MCF 10A (cell line): ENCODE results near the gene CDK17. TPM values are rescaled to one million over a fixed set of nuclear protein-coding genes. Genes with fewer than 3 reads are reported as not detected.
A peak's percentile ranks its signal among the peaks of the same experiment; 100 is the strongest.

Source experiments
- Bru-seq: library from RNA; stranded (reverse); fragments of 400-500 nt; gene quantifications from one replicate; lab custom pipeline; 2021; lab: Mats Ljungman, UMichigan
- BruChase-seq, 2 experiments: library from RNA; stranded (reverse); fragments of 400-500 nt; gene quantifications; one replicate each; lab custom pipeline; 2021; lab: Mats Ljungman, UMichigan
- BruUV-seq: library from RNA; stranded (reverse); fragments of 400-500 nt; replicated peaks from 2 replicates; lab custom pipeline; 2021; lab: Mats Ljungman, UMichigan
- CTCF ChIA-PET: fragments of 300-600 bp; sonication (Branson Sonifier 250); formaldehyde crosslinking; extraction: SDS; loops from one replicate; lab custom pipeline; 2021; ENCODE audit warnings: antibody characterized with exemption, inconsistent platforms; lab: Yijun Ruan, JAX
- POLR2A ChIA-PET: fragments of 300-600, 350-650 bp; sonication (Branson Sonifier 250); formaldehyde crosslinking; extraction: SDS; loops from one replicate; lab custom pipeline; 2020; ENCODE audit warnings: antibody characterized with exemption, inconsistent platforms; lab: Yijun Ruan, JAX
- DNase-seq: peaks from one replicate; pipeline ENCODE4 v3.0.0-alpha.2; 2018; ENCODE audit not compliant: unreplicated experiment
- H3K27ac Mint-ChIP-seq: one replicate; pipeline ENCODE4 v1.8.0; 2022; ENCODE audit warnings: mild to moderate bottlenecking, low read depth, mixed read lengths; ENCODE audit not compliant: unreplicated experiment
- H3K27me3 Mint-ChIP-seq: one replicate; pipeline ENCODE4 v1.8.0; 2022; ENCODE audit warnings: mixed read lengths; ENCODE audit not compliant: insufficient read depth, unreplicated experiment
- H3K36me3 Mint-ChIP-seq: one replicate; pipeline ENCODE4 v1.8.0; 2022; ENCODE audit warnings: mild to moderate bottlenecking, moderate library complexity, mixed read lengths; ENCODE audit not compliant: insufficient read depth, unreplicated experiment
- H3K4me1 Mint-ChIP-seq: one replicate; pipeline ENCODE4 v1.8.0; 2022; ENCODE audit warnings: mixed read lengths; ENCODE audit not compliant: insufficient read depth, unreplicated experiment
- H3K4me3 Mint-ChIP-seq: one replicate; pipeline ENCODE4 v1.8.0; 2022; ENCODE audit warnings: mild to moderate bottlenecking, moderate library complexity, mixed read lengths; ENCODE audit not compliant: unreplicated experiment
- H3K9me3 Mint-ChIP-seq: one replicate; pipeline ENCODE4 v1.8.0; 2022; ENCODE audit warnings: mixed read lengths; ENCODE audit not compliant: unreplicated experiment
- CTCF ChIP-seq: fragments of 200-600 bp; IDR thresholded peaks from one replicate; pipeline ENCODE4 v1.8.0; 2022; ENCODE audit warnings: antibody characterized with exemption, mild to moderate bottlenecking; ENCODE audit not compliant: unreplicated experiment
- intact Hi-C: fragments of 100-400 bp; cut with micrococcal nuclease; formaldehyde crosslinking; loops from 2 replicates; pipeline ENCODE4 v1.14.1; 2022
- long read RNA-seq: library from polyadenylated mRNA; stranded (forward); transcript quantifications from one replicate; pipeline ENCODE4 v2.0.0, GENCODE V29; 2022
- total RNA-seq: library from RNA; stranded (reverse); gene quantifications from 2 replicates; pipeline ENCODE4 v1.2.3, GENCODE V29; 2022

CDK17 gene
- total RNA-seq = 49.8 and 50.9 TPM in 2 replicates
- Bru-seq, nascent RNA = percentile 94 among the genes with signal in this experiment
- BruChase-seq, experiment 1, labeled RNA remaining after a 6-hour chase = percentile 86 among the genes with signal in this experiment
- BruChase-seq, experiment 2, labeled RNA remaining after a 2-hour chase = percentile 88 among the genes with signal in this experiment
- long read RNA-seq, full-length matches to known transcripts = 113 of 159 reads
- long read RNA-seq, partial matches to known transcripts = 11 of 159 reads
- long read RNA-seq, other reads (novel, unspliced or antisense) = 35 of 159 reads

GRCh38 chr12:96399919-96400630 is at the start of gene CDK17:
Gene CDK17, minus strand, starts transcription at chr12:96400439. Its CDS starts 65,603 bp downstream, at chr12:96334836.
- H3K4me3 Mint-ChIP-seq = peak within 1 kb of the TSS; percentile 98
- ChIA-PET POLR2A (interaction anchor here (0.5 to 6.2 kb wide), 41 partner anchors 9 to 457 kb away, joined by 3 to 171 read pairs (median 4); partner anchors contain the start of genes CCDC38 and CFAP54), CTCF (interaction anchor here (0.6 to 4.1 kb wide), 37 partner anchors 10 to 852 kb away, joined by 3 to 45 read pairs (median 4); no protein-coding TSS in a partner anchor)
- peaks cover 9% of the 10 kb centered on the region for H3K36me3 Mint-ChIP-seq
- no TSS peak for BruUV-seq
- peak; percentile 82 for DNase-seq
- intact Hi-C loops = loop anchor here (2.0 to 10.0 kb wide), 3 partner anchors 105 to 185 kb away; no protein-coding TSS in a partner anchor
- TF ChIP-seq CTCF = peak; percentile 40
- H3K27me3 Mint-ChIP-seq = no peaks in the 10 kb centered on the region
- peak within 1 kb of the TSS; percentile 98 for H3K27ac Mint-ChIP-seq
- no peaks in the 10 kb centered on the region for H3K9me3 Mint-ChIP-seq
- H3K4me1 Mint-ChIP-seq = peaks cover 33% of the 10 kb centered on the region

GRCh38 chr12:96448300-96448699 is 48.1 kb upstream of the CDK17 start:
- H3K36me3 Mint-ChIP-seq = no peaks in the 10 kb centered on the region
- DNase-seq = peak; percentile 30
- TF ChIP-seq CTCF = no peak
- CTCF ChIA-PET = interaction anchor here (0.7 kb wide), 2 partner anchors 13 to 48 kb away, joined by 3 to 4 read pairs; no protein-coding TSS in a partner anchor
- POLR2A ChIA-PET = interaction anchor here (0.6 kb wide), 1 partner anchor 122 kb away, joined by 3 read pairs; no protein-coding TSS in a partner anchor
- intact Hi-C loops = no loop called here
- BruUV-seq = no TSS peak
- H3K9me3 Mint-ChIP-seq = peaks cover 13% of the 10 kb centered on the region
- no peaks in the 10 kb centered on the region for H3K27me3 Mint-ChIP-seq
- H3K27ac Mint-ChIP-seq = no peak overlapping the region
- H3K4me3 Mint-ChIP-seq = no peak overlapping the region
- H3K4me1 Mint-ChIP-seq = peaks cover 25% of the 10 kb centered on the region

GRCh38 chr12:96447256-96447655 is 47.0 kb upstream of the CDK17 start:
- peaks cover 21% of the 10 kb centered on the region for H3K4me1 Mint-ChIP-seq
- peaks cover 13% of the 10 kb centered on the region for H3K9me3 Mint-ChIP-seq
- DNase-seq = no peak
- intact Hi-C loops = no loop called here
- BruUV-seq = no TSS peak
- H3K36me3 Mint-ChIP-seq = no peaks in the 10 kb centered on the region
- no peak for TF ChIP-seq CTCF
- ChIA-PET CTCF (interaction anchor here (0.7 to 1.9 kb wide), 4 partner anchors 9 to 70 kb away, joined by 3 to 9 read pairs (median 4); no protein-coding TSS in a partner anchor), POLR2A (interaction anchor here (0.8 to 2.9 kb wide), 3 partner anchors 10 to 55 kb away, joined by 3 to 11 read pairs (median 7); no protein-coding TSS in a partner anchor)
- H3K4me3 Mint-ChIP-seq = no peak overlapping the region
- no peaks in the 10 kb centered on the region for H3K27me3 Mint-ChIP-seq
- H3K27ac Mint-ChIP-seq = no peak overlapping the region
